GM18507 (cell line): ENCODE measurements around the gene TENM3.

Source experiments
- DNase-seq: peaks from one replicate; pipeline ENCODE4 v3.0.0; 2011; ENCODE audit warnings: low read depth; ENCODE audit not compliant: insufficient read length; ENCODE audit errors: extremely low spot score
- FAIRE-seq: peaks from 2 replicates; lab custom pipeline; 2011; peaks lifted over from hg19 to GRCh38; lab: Jason Lieb, UNC

Gene TENM3

GRCh38 chr4:182478475-182478874 lies 235.3 kb downstream of the TENM3 start:
- peak; percentile 67 for FAIRE-seq
- no peak for DNase-seq

GRCh38 chr4:182483685-182484084 lies 240.5 kb downstream of the TENM3 start:
- FAIRE-seq (no peak), DNase-seq (no peak)

- DNase-seq, result no peak
Observed at GRCh38 chr4:182486881-182487280, 243.7 kb downstream of the TENM3 start.

GRCh38 chr4:182488896-182489295 lies 245.7 kb downstream of the TENM3 start:
- DNase-seq (no peak), FAIRE-seq (no peak)

More at GRCh38 chr4:182486881-182487280, 243.7 kb downstream of the TENM3 start:
- no peak for FAIRE-seq

GRCh38 chr4:182489607-182490006 lies 246.4 kb downstream of the TENM3 start:
- FAIRE-seq, result no peak
- DNase-seq, result no peak

- FAIRE-seq, result no peak
- no peak for DNase-seq
Observed at GRCh38 chr4:182491719-182492118, 248.5 kb downstream of the TENM3 start.

DNA sequence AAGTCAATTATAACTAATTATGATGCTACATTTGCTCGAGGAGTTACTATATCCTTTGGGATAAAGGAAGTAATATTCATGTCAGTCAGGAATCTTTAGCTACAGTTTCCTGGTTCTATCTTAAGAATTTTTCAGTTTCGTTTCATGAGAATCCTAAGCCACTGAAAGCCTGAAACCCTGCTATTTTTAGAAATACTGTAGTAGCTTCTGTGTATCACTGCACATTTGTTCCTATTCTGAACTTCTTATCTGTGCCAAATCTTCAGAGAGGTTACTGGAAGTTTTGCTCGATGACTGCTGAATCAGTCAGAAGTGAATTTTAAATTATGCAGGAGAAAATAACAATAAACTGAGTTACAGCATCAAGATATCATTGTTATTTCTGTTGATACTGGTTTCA lies 249.2 kb downstream of the TENM3 start:
- no peak for FAIRE-seq
- no peak for DNase-seq

DNA sequence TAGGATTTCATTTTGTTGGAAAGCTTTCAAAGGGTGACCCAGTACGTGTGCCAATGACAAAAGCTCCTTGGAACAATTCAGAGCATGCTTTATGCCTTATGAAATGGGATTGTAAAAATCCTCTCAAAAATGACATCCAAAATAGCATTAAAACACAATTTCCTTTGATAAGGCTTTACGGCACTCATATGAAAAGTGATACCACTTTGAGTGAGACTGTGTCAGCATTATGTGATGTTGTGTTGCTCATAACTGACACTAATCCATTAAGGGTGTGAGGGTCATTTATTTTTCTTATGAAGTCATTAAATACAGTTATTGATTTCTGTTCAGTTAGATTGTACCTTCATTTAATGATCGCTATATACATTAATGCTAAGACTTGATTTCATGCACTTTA lies 250.2 kb downstream of the TENM3 start:
- DNase-seq (no peak), FAIRE-seq (no peak)

- FAIRE-seq, result no peak
- DNase-seq, result no peak
Observed at GRCh38 chr4:182494103-182494502, 250.9 kb downstream of the TENM3 start.

- FAIRE-seq, result no peak
Observed at GRCh38 chr4:182495031-182495430, 251.8 kb downstream of the TENM3 start.

GRCh38 chr4:182495645-182496385 lies 252.6 kb downstream of the TENM3 start:
- DNase-seq (no peak), FAIRE-seq (no peak)

More at GRCh38 chr4:182495031-182495430, 251.8 kb downstream of the TENM3 start:
- DNase-seq, result no peak

GRCh38 chr4:182496408-182496807 lies 253.2 kb downstream of the TENM3 start:
- DNase-seq, result no peak
- no peak for FAIRE-seq

DNA sequence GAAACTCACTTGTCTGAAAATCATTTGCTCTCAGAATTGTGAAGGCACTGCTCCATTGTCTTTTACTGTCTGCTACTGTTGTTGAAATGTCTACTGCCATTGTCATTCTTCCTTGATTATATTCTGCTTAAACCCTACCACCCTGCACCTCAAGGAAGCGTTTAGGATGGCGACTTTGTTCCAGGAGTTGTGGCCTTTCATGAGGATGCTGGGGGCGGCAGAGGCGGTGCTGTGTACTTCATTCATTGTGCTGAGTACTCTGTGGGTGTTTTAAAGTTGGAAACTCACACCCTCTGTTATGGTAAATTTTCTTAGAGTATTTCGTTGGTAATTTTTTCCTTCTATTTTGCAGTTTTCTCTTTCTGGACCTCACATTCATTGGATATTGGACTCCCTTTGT lies 258.9 kb downstream of the TENM3 start:
- FAIRE-seq (no peak), DNase-seq (no peak)

GRCh38 chr4:182504463-182504862 lies 261.3 kb downstream of the TENM3 start:
- DNase-seq, result no peak
- no peak for FAIRE-seq

DNA sequence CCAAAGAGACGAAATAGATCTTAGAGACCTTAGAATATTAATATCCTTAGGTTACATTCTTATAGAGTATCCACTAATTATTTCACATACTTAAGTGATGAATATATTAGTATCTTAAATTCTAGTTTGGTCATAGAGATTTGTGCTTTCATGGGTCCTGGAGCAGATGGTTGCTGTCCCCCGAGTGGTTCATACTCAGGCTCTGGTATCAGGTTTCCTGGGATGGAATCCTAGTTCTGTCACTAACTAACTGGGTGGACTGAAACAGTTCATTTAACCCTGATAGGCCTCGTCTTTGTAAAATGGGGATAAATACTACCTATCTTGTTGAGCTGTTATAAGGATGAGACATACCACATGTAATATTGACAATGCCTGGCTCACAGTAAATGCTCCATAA lies 264.6 kb downstream of the TENM3 start:
- FAIRE-seq (no peak), DNase-seq (no peak)

GRCh38 chr4:182510836-182511235 lies 267.6 kb downstream of the TENM3 start:
- no peak for FAIRE-seq
- DNase-seq, result no peak

DNA sequence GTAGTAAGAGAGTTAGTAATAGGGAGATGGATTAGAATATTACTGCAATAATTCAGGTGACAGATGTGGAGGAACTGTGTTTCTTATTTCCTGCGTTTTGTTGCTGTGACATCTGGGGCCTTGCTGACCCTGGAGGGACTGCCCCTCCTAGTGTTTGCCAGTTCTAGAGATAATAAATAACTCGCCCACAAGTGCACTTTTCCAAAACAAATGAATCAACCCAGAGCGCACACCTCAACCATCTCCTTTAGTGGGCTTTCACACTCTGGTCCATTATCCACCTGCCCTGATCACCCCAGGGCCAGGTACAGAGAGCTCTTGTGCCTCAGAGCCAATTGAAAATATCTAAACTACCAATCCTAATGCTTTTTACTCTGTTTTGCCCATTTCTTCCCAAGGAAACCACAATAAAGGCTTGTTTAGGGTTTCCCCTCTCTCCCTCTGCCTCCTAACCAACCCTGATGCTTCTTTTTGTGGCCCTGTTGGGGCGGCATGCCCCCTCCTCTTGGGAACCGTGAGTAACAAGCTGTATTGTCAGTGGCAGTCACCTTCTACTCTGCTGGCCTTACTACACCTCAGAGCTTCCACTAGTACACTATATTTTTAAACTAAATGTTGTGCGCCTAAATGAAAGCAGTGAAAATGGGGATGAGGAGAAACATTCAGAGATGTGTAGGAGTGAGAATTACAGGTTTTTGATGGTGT lies 270.5 kb downstream of the TENM3 start:
- no peak for DNase-seq
- peak; percentile 69 for FAIRE-seq

GRCh38 chr4:182518421-182518820 lies 275.2 kb downstream of the TENM3 start:
- FAIRE-seq (no peak), DNase-seq (no peak)

- no peak for FAIRE-seq
- no peak for DNase-seq
Observed at GRCh38 chr4:182519528-182519927, 276.3 kb downstream of the TENM3 start.

DNA sequence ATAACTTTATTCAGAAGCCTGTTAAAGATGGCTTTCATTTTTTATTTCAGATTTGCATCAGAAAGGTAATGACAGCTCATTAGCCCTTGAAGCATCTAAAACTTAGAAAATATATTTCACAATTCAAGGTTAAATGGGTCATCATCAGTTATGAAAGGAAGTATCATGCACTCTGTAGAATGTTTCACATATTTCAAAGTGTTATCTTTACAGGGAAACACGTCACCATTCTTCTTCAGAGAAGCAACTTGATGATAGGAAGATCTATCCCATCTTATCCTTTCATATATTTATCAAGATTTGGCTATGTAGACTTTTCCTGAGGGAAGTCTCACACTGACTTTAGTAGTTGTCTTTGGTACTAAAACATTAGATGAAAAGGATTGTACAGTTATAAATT lies 277.8 kb downstream of the TENM3 start:
- DNase-seq (no peak), FAIRE-seq (peak; percentile 33)

GRCh38 chr4:182528819-182529218 lies 285.6 kb downstream of the TENM3 start:
- no peak for DNase-seq
- no peak for FAIRE-seq
